Left lung (tissue), 10 donors: ENCODE data around the gene RSPH1. TPM values are rescaled to one million over a fixed set of nuclear protein-coding genes. Genes with fewer than 3 reads are reported as not detected.
A peak's percentile ranks its signal among the peaks of the same experiment; 100 is the strongest.

ENCODE experiments used
- ATAC-seq: fragments of 200-7000 bp; cut with Tn5 transposase; one replicate; pipeline ENCODE4 v1.9.1; 2020; ENCODE audit warnings: moderate library complexity
- DNase-seq, 4 donors: peaks; one replicate each; pipeline ENCODE4 v3.0.0-alpha.2; 2013 to 2020
- H3K27ac ChIP-seq, 2 donors: fragments of 200-600 bp; sonication (generic) in 1 of 2; one replicate each; pipeline versions ENCODE4 v1.5.0 to v1.8.0; 2020 to 2021
- H3K27me3 ChIP-seq, 2 donors: fragments of 200-600 bp; sonication (generic) in 1 of 2; one replicate each; pipeline versions ENCODE4 v1.5.0 to v1.8.0; 2020 to 2021
- H3K36me3 ChIP-seq, 2 donors: fragments of 200-600 bp; sonication (generic) in 1 of 2; one replicate each; pipeline versions ENCODE4 v1.5.0 to v1.8.0; 2020 to 2021
- H3K4me1 ChIP-seq, 2 donors: fragments of 200-600 bp; one replicate each; pipeline ENCODE4 v1.8.0; 2021
- H3K4me3 ChIP-seq, 2 donors: fragments of 200-600 bp; sonication (generic) in 1 of 2; one replicate each; pipeline versions ENCODE4 v1.5.0 to v1.8.0; 2020 to 2021; ENCODE audit warnings: mild to moderate bottlenecking in 1 of 2
- H3K9me3 ChIP-seq, 2 donors: fragments of 200-600 bp; sonication (generic) in 1 of 2; one replicate each; pipeline versions ENCODE4 v1.5.0 to v1.8.0; 2020 to 2021
- CTCF ChIP-seq, 2 donors: fragments of 200-600 bp; sonication (generic) in 1 of 2; IDR thresholded peaks; one replicate each; pipeline versions ENCODE4 v1.5.0 to v1.8.0; 2021; ENCODE audit warnings: antibody characterized with exemption in 2 of 2
- intact Hi-C, 2 donors: fragments of 100-400 bp; cut with DNase I; formaldehyde crosslinking; loops; one replicate each; pipeline versions ENCODE4 v1.11.2 to v1.14.2; 2022
- polyA plus RNA-seq, 6 donors: library from polyadenylated mRNA; unstranded; fragments of 120-200 nt; gene quantifications; one replicate each; pipeline ENCODE4 v1.2.1, GENCODE V29; 2013; ENCODE audit not compliant: insufficient read length in 6 of 6
- total RNA-seq, 2 donors: library from RNA; stranded (reverse); fragmentation: NEBNext Ultra II Directional; extraction: Animal tissue kit (Norgen Biotek cat#: 25700); gene quantifications; one replicate each; pipeline ENCODE4 v1.2.1, GENCODE V29; 2021
- donor health status: DM: no; HTN: yes; CAD: no.
- donor health status: DM: no; HTN: no; CAD: no.

Gene RSPH1
- total and polyA plus RNA-seq, 8 donors = 0.73 to 27.3 (median 13.4) TPM

DNA sequence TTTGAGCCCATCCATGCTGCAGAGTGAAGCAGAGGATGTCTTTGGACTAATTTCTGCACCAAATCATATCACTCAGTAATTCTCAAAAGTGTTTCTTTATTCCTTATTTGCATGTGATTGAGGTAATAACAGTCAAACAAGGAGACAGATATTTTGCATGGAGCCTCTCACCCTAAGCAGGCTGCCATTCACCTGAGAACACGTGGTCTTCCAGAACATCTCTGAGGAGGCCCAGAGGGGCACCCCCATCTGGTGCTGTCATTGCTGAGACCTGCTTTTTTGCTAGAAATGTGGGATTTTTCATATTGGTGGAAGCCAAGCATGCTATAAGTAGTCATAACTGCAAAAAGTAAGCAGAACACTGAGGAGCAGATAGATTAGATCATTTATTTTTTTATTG, 25.4 kb upstream of the RSPH1 start:
- Histone ChIP-seq H3K36me3 (peaks cover 2 to 38% of the 10 kb centered on the region in 2 donors), H3K27me3 (no peaks in the 10 kb centered on the region), H3K27ac (no peak overlapping the region), H3K9me3 (no peaks in the 10 kb centered on the region), H3K4me1 (peaks cover 8 to 31% of the 10 kb centered on the region in 2 donors), H3K4me3 (no peak overlapping the region)
- intact Hi-C loops = no loop called here
- ATAC-seq = no peak
- TF ChIP-seq CTCF (IDR thresholded peaks at IDR 0.05) = no peak
- no peak for DNase-seq

- ATAC-seq = no peak
Measured at GRCh38 chr21:42520628-42521253, 24.7 kb upstream of the RSPH1 start.

GRCh38 chr21:42518626-42519025, 22.6 kb upstream of the RSPH1 start:
- intact Hi-C loops = no loop called here
- no peak overlapping the region for H3K4me3 ChIP-seq
- peaks cover 0 to 38% of the 10 kb centered on the region in 2 donors for H3K36me3 ChIP-seq
- ATAC-seq (no peak), DNase-seq (no peak)
- H3K27ac ChIP-seq = no peak overlapping the region
- no peak for TF ChIP-seq CTCF (IDR thresholded peaks at IDR 0.05)
- H3K27me3 ChIP-seq = no peaks in the 10 kb centered on the region
- H3K9me3 ChIP-seq = no peaks in the 10 kb centered on the region
- H3K4me1 ChIP-seq = peaks cover 4 to 25% of the 10 kb centered on the region in 2 donors

More at GRCh38 chr21:42520628-42521253, 24.7 kb upstream of the RSPH1 start:
- H3K36me3 ChIP-seq = peaks cover 2 to 38% of the 10 kb centered on the region in 2 donors
- peak in 1 of 4 donors; percentile 62 for DNase-seq
- peaks cover 10 to 31% of the 10 kb centered on the region in 2 donors for H3K4me1 ChIP-seq
- H3K4me3 ChIP-seq = no peak overlapping the region
- intact Hi-C loops = no loop called here
- H3K27ac ChIP-seq = no peak overlapping the region
- no peak for TF ChIP-seq CTCF (IDR thresholded peaks at IDR 0.05)
- no peaks in the 10 kb centered on the region for H3K27me3 ChIP-seq
- H3K9me3 ChIP-seq = no peaks in the 10 kb centered on the region

- no peak overlapping the region for H3K4me3 ChIP-seq
- no peaks in the 10 kb centered on the region for H3K27me3 ChIP-seq
- DNase-seq = no peak
- peaks cover 4 to 26% of the 10 kb centered on the region in 2 donors for H3K4me1 ChIP-seq
- intact Hi-C loops = no loop called here
- no peak overlapping the region for H3K27ac ChIP-seq
- no peak for TF ChIP-seq CTCF (IDR thresholded peaks at IDR 0.05)
- no peaks in the 10 kb centered on the region for H3K9me3 ChIP-seq
- H3K36me3 ChIP-seq = peaks cover 0 to 37% of the 10 kb centered on the region in 2 donors
- ATAC-seq = no peak
Measured at GRCh38 chr21:42518215-42518614, 22.2 kb upstream of the RSPH1 start.

DNA sequence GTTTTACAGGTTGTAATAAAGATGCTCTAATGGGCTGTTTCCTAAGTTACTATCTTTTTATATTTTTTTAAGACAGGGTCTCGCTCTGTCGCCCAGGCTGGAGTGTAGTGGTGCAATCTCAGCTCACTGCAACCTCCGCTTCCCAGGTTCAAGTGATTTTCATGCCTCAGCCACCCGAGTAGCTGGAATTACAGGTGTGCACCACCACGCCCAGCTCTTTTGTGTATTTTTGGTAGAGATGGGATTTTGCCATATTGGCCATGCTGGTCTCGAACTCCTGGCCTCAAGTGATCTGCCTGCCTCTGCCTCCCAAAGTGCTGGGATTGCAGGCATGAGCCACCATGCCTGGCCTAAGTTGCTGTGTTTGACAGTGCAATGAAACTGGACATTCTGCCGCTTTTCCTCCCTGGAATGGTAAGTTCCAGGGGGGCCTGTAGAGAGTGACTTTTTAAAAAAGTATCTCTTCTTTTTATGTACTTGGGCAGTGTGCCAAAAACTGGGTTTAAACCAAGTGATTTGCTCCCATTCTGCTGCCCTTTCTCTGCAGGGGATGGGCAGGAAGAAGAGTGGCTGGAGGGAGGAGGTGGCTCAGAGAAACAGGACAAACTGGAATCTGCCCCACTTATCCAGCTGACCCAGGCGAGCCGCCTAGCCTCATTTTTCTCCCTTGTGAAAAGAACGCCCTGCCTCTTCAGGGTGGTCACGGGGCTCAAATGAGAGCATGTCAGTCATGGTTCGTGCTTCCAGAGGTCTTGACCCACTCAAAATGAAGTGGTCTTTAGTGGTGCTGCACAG, 19.9 kb upstream of the RSPH1 start:
- Histone ChIP-seq H3K4me1 (peaks cover 4 to 28% of the 10 kb centered on the region in 2 donors), H3K27ac (peak overlapping the region in 1 of 2 donors; percentile 27), H3K36me3 (peaks cover 0 to 15% of the 10 kb centered on the region in 2 donors), H3K9me3 (no peaks in the 10 kb centered on the region), H3K4me3 (peak overlapping the region in 1 of 2 donors; percentile 94), H3K27me3 (no peaks in the 10 kb centered on the region)
- peak in 2 of 4 donors; percentile 83 to 84 for DNase-seq
- intact Hi-C loops = no loop called here
- no peak for TF ChIP-seq CTCF (IDR thresholded peaks at IDR 0.05)
- ATAC-seq = peak; percentile 67
